GM23248 (cell line): ENCODE results near the gene CADM4. TPM values are rescaled to one million over a fixed set of nuclear protein-coding genes. Genes with fewer than 3 reads are reported as not detected.

Experiments used
- DNase-seq: peaks from one replicate; pipeline ENCODE4 v3.0.0-alpha.2; 2015
- H2AFZ ChIP-seq: fragments of 200-600 bp; sonication (generic); 2 replicates; pipeline ENCODE4 v1.6.1; 2016; ENCODE audit warnings: antibody characterized with exemption
- H3F3A ChIP-seq: fragments of 200-600 bp; sonication (generic); 2 replicates; pipeline ENCODE4 v1.6.1; 2016; ENCODE audit warnings: mild to moderate bottlenecking, antibody characterized with exemption, mixed run types; ENCODE audit not compliant: insufficient read depth
- H3K27ac ChIP-seq: fragments of 200-600 bp; sonication (generic); 2 replicates; pipeline ENCODE4 v1.5.1; 2016; ENCODE audit warnings: mild to moderate bottlenecking
- H3K27me3 ChIP-seq: fragments of 200-600 bp; sonication (generic); replicated peaks from 2 replicates; pipeline ENCODE4 v1.6.1; 2016; ENCODE audit warnings: mild to moderate bottlenecking; ENCODE audit not compliant: insufficient read depth
- H3K36me3 ChIP-seq: fragments of 200-600 bp; sonication (generic); 2 replicates; pipeline ENCODE4 v1.6.1; 2016; ENCODE audit warnings: low read depth, mild to moderate bottlenecking
- H3K4me1 ChIP-seq: fragments of 200-600 bp; sonication (generic); 2 replicates; pipeline ENCODE4 v1.6.1; 2016; ENCODE audit warnings: mild to moderate bottlenecking; ENCODE audit not compliant: insufficient read depth
- H3K4me2 ChIP-seq: fragments of 200-600 bp; sonication (generic); one replicate; pipeline ENCODE4 v1.6.1; 2016; ENCODE audit warnings: mild to moderate bottlenecking; ENCODE audit not compliant: unreplicated experiment
- H3K4me3 ChIP-seq: fragments of 200-600 bp; sonication (generic); 2 replicates; pipeline ENCODE4 v1.5.1; 2016; ENCODE audit warnings: mild to moderate bottlenecking
- H3K79me2 ChIP-seq: fragments of 200-600 bp; sonication (generic); 2 replicates; pipeline ENCODE4 v1.6.1; 2016; ENCODE audit warnings: mild to moderate bottlenecking; ENCODE audit not compliant: insufficient read depth
- H3K9ac ChIP-seq: fragments of 200-600 bp; sonication (generic); 2 replicates; pipeline ENCODE4 v1.6.1; 2016; ENCODE audit warnings: mild to moderate bottlenecking
- H3K9me2 ChIP-seq: fragments of 200-600 bp; sonication (generic); 2 replicates; pipeline ENCODE4 v1.6.1; 2016; ENCODE audit warnings: mixed run types, mild to moderate bottlenecking, moderate library complexity; ENCODE audit not compliant: insufficient read depth
- H3K9me3 ChIP-seq: fragments of 200-600 bp; sonication (generic); one replicate; pipeline ENCODE4 v1.6.1; 2017; ENCODE audit warnings: low read depth
- H4K20me1 ChIP-seq: fragments of 200-600 bp; sonication (generic); 2 replicates; pipeline ENCODE4 v1.6.0; 2016; ENCODE audit not compliant: insufficient read depth
- EZH2 ChIP-seq: fragments of 200-600 bp; sonication (generic); IDR thresholded peaks from 2 replicates; pipeline ENCODE4 v1.6.1; 2018; ENCODE audit warnings: antibody characterized with exemption, mild to moderate bottlenecking; ENCODE audit not compliant: insufficient read depth, poor library complexity, severe bottlenecking
- EZH2phosphoT487 ChIP-seq: fragments of 200-600 bp; sonication (generic); IDR thresholded peaks from 2 replicates; pipeline ENCODE4 v1.6.1; 2018; ENCODE audit warnings: antibody characterized with exemption, moderate library complexity, mild to moderate bottlenecking, low read depth; ENCODE audit not compliant: insufficient read depth
- WGBS, 2 experiments: methylation state at CpG; one replicate each; pipeline ENCODE4 v1.1.6; 2015 to 2017; ENCODE audit warnings: low lambda C conversion rate in 2 of 2, low coverage in 1 of 2; ENCODE audit errors: missing lambda C conversion rate in 2 of 2; 5-methylcytosine and 5-hydroxymethylcytosine counted together
- in situ Hi-C: fragments of 300-500 bp; cut with MboI; formaldehyde crosslinking; loops from 2 replicates; pipeline ENCODE4 v1.15.0; 2020
- polyA plus RNA-seq: library from polyadenylated mRNA; unstranded; fragments of >200 nt; fragmentation: Nextera tagmentation; extraction: Ambion mirVana; gene quantifications from 2 replicates; pipeline ENCODE4 v1.2.1, GENCODE V29; 2016
- total RNA-seq: library from RNA; depleted of rRNA; stranded (reverse); fragments of >200 nt; shearing (Covaris generic); gene quantifications from 2 replicates; pipeline ENCODE4 v1.2.3, GENCODE V29; 2014

Gene CADM4
- total and polyA plus RNA-seq, 2 experiments from 2014 or later, result 0.14 to 1.7 TPM

GRCh38 chr19:43660971-43661360, 21.3 kb upstream of the CADM4 start:
- H4K20me1 ChIP-seq, result no peaks in the 10 kb centered on the region

GRCh38 chr19:43660301-43660970, 20.8 kb upstream of the CADM4 start:
- H3K27ac ChIP-seq, result no peak overlapping the region
- H3K9me3 ChIP-seq, result no peaks in the 10 kb centered on the region
- no peaks in the 10 kb centered on the region for H3K4me1 ChIP-seq
- H3F3A ChIP-seq, result peaks cover 22% of the 10 kb centered on the region
- no peak overlapping the region for H3K4me3 ChIP-seq
- TF ChIP-seq EZH2phosphoT487 (no peak), EZH2 (no peak)
- WGBS, 2 experiments, result 95 to 97% methylated on average over 7 of the region's 7 CpGs
- peaks cover 78% of the 10 kb centered on the region for H3K79me2 ChIP-seq
- H3K27me3 ChIP-seq, result no peaks in the 10 kb centered on the region
- no peaks in the 10 kb centered on the region for H3K9me2 ChIP-seq
- H3K9ac ChIP-seq, result no peak overlapping the region
- H3K4me2 ChIP-seq, result no peak overlapping the region
- H2AFZ ChIP-seq, result no peak overlapping the region
- H4K20me1 ChIP-seq, result no peaks in the 10 kb centered on the region
- H3K36me3 ChIP-seq, result peaks cover 55% of the 10 kb centered on the region
- in situ Hi-C loops, result no loop called here
- no peak for DNase-seq

More at GRCh38 chr19:43660971-43661360, 21.3 kb upstream of the CADM4 start:
- WGBS, 2 experiments, result 99% methylated on average over 6 of the region's 6 CpGs
- no peak overlapping the region for H2AFZ ChIP-seq
- peaks cover 55% of the 10 kb centered on the region for H3K36me3 ChIP-seq
- H3K9ac ChIP-seq, result no peak overlapping the region
- no peaks in the 10 kb centered on the region for H3K9me2 ChIP-seq
- H3K27ac ChIP-seq, result no peak overlapping the region
- no peak for DNase-seq
- no peaks in the 10 kb centered on the region for H3K4me1 ChIP-seq
- H3K27me3 ChIP-seq, result no peaks in the 10 kb centered on the region
- TF ChIP-seq EZH2phosphoT487, result no peak
- TF ChIP-seq EZH2, result no peak
- H3F3A ChIP-seq, result peaks cover 21% of the 10 kb centered on the region
- peaks cover 83% of the 10 kb centered on the region for H3K79me2 ChIP-seq
- H3K4me3 ChIP-seq, result no peak overlapping the region
- no peaks in the 10 kb centered on the region for H3K9me3 ChIP-seq
- no peak overlapping the region for H3K4me2 ChIP-seq
- in situ Hi-C loops, result no loop called here

DNA sequence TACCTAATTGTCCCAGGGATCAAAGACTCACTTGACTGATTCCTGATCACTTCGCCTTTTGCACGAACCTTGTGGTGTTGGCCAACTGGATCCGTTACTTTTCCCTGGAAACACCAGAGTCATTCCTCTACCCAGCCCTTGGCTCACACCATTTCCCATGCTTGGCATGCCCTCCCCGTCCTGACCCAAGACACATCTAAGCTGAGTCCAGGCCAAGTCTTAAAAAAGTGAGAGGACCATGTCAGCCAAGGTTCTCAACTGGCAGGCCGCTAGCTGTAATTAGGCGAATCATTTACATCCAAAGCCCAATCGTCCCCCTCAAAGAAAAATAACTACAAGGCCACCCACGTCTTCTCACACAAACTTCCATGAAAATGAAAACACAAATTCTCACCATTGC, 18.8 kb upstream of the CADM4 start:
- Histone ChIP-seq H3K9ac (no peak overlapping the region), H3K27me3 (no peaks in the 10 kb centered on the region), H3K27ac (no peak overlapping the region), H3K4me2 (no peak overlapping the region), H2AFZ (no peak overlapping the region), H3K36me3 (peaks cover 40% of the 10 kb centered on the region), H3F3A (peaks cover 24% of the 10 kb centered on the region), H3K9me2 (no peaks in the 10 kb centered on the region), H3K79me2 (peaks cover 59% of the 10 kb centered on the region), H3K4me3 (no peak overlapping the region), H3K4me1 (no peaks in the 10 kb centered on the region), H4K20me1 (no peaks in the 10 kb centered on the region), H3K9me3 (no peaks in the 10 kb centered on the region)
- no peak for DNase-seq
- in situ Hi-C loops, result no loop called here
- TF ChIP-seq EZH2phosphoT487, result no peak
- TF ChIP-seq EZH2, result no peak
- WGBS, 2 experiments, result 89 to 93% methylated on average over 8 of the region's 8 CpGs

DNA sequence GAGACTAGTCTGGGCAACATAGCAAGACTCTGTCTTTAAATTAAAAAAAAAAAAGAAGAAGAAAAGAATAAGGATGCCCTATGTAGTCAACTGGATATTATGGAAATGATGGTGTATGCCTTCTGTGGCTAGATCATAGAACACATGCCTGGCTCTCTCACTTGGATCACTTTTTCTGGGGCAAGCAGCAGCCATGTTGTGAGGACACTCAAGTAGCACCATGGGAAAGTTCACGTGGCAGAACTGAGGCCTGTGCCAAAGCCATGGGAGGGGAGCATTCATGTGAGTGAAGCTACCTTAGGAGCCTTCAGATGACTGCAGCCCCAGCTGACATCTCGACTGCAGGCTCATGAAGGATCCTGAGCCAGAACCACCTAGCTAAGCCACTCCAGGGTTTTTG, 18.4 kb upstream of the CADM4 start:
- Histone ChIP-seq H2AFZ (no peak overlapping the region), H3K27ac (no peak overlapping the region), H3K9me3 (no peaks in the 10 kb centered on the region), H3K9ac (no peak overlapping the region), H3K27me3 (no peaks in the 10 kb centered on the region), H3K4me1 (no peaks in the 10 kb centered on the region), H3K36me3 (peaks cover 36% of the 10 kb centered on the region), H3F3A (peaks cover 24% of the 10 kb centered on the region), H3K9me2 (no peaks in the 10 kb centered on the region), H3K79me2 (peaks cover 54% of the 10 kb centered on the region), H3K4me3 (no peak overlapping the region), H4K20me1 (no peaks in the 10 kb centered on the region), H3K4me2 (no peak overlapping the region)
- 67 to 74% methylated on average over 2 of the region's 2 CpGs for WGBS, 2 experiments
- TF ChIP-seq EZH2phosphoT487, result no peak
- TF ChIP-seq EZH2, result no peak
- DNase-seq, result no peak
- in situ Hi-C loops, result no loop called here
